Prostate gland (tissue), 2 donors: ENCODE data around the gene HERC5.

Source experiments
- CTCF ChIP-seq, 4 experiments: fragments of 200-600 bp in 2 of 4; fragments of 450-650 bp in 2 of 4; sonication (generic) in 2 of 4; IDR thresholded peaks; 1 replicate in 3 of 4; 2 replicates in 1 of 4; pipeline ENCODE4 v1.5.1; 2016 to 2019; ENCODE audit warnings: antibody characterized with exemption in 4 of 4, mild to moderate bottlenecking in 2 of 4, moderate library complexity in 2 of 4
- POLR2A ChIP-seq: fragments of 450-650 bp; IDR thresholded peaks from one replicate; pipeline ENCODE4 v1.6.1; 2016; ENCODE audit warnings: antibody characterized with exemption, mild to moderate bottlenecking

GRCh38 chr4:88445252-88445651, 11.7 kb upstream of the HERC5 start:
- TF ChIP-seq POLR2A (no peak), CTCF (IDR thresholded peaks at IDR 0.05) (no peak)
